Measurements from ENCODE around the gene CSTPP1.

Gene CSTPP1

DNA sequence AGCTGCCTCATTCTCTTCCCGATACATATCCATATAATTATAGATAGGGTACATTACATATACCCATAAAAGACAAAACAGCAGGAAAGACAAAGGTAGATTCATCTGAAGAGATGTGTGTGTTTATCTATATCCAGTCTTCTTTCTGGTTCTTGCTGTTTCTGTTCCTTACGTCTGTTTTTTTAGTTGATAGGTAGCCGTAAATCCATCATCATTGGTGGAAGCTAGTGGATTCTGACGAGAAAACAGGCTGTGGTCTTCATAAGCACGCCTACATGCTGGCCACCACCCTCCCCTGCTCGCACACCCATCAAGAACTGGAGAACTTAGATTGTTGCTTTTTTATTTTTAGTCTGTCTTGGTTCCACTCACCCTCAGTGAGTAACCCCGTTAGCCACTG lies 188.5 kb downstream of the CSTPP1 start:
- H3K4me3 ChIP-seq (ENCODE audit: insufficient read depth, low read length, poor library complexity, severe bottlenecking), result no peak overlapping the region
- no peaks in the 10 kb centered on the region for H3K9me2 ChIP-seq (replicated peaks; ENCODE audit: insufficient read depth, low read length)
- H3K27ac ChIP-seq (ENCODE audit: low read depth, low read length), result no peak overlapping the region
- no peak overlapping the region for H3K9ac ChIP-seq (ENCODE audit: low read length)
- H3K79me2 ChIP-seq (ENCODE audit: insufficient read depth, low read length), result no peaks in the 10 kb centered on the region
- H3K36me3 ChIP-seq (ENCODE audit: low read length), result no peaks in the 10 kb centered on the region
- TF ChIP-seq CTCF (IDR thresholded peaks at IDR 0.05; ENCODE audit: insufficient read depth, low read length, poor library complexity, severe bottlenecking) (no peak), EZH2phosphoT487 (conservative IDR thresholded peaks at IDR 0.05; ENCODE audit: low read length) (no peak)
- H3F3A ChIP-seq (ENCODE audit: insufficient read depth), result no peaks in the 10 kb centered on the region
- no peak overlapping the region for H3K4me2 ChIP-seq (ENCODE audit: low read depth, low read length, poor library complexity, severe bottlenecking)
- no peak overlapping the region for H2AFZ ChIP-seq (ENCODE audit: low read depth, low read length, severe bottlenecking)
- H4K20me1 ChIP-seq (ENCODE audit: low read depth, low read length), result no peaks in the 10 kb centered on the region
- no peaks in the 10 kb centered on the region for H3K9me3 ChIP-seq (ENCODE audit: insufficient read depth, low read length)
- no peaks in the 10 kb centered on the region for H3K27me3 ChIP-seq (ENCODE audit: low read length)

GRCh38 chr11:47127213-47127612 lies 190.7 kb downstream of the CSTPP1 start:
- H3K4me2 ChIP-seq (ENCODE audit: low read depth, low read length, poor library complexity, severe bottlenecking), result no peak overlapping the region
- H3K9me3 ChIP-seq (ENCODE audit: insufficient read depth, low read length), result no peaks in the 10 kb centered on the region
- no peak overlapping the region for H2AFZ ChIP-seq (ENCODE audit: low read depth, low read length, severe bottlenecking)
- H3K9me2 ChIP-seq (replicated peaks; ENCODE audit: insufficient read depth, low read length), result no peaks in the 10 kb centered on the region
- no peaks in the 10 kb centered on the region for H3K79me2 ChIP-seq (ENCODE audit: insufficient read depth, low read length)
- TF ChIP-seq CTCF (IDR thresholded peaks at IDR 0.05; ENCODE audit: insufficient read depth, low read length, poor library complexity, severe bottlenecking) (no peak), EZH2phosphoT487 (conservative IDR thresholded peaks at IDR 0.05; ENCODE audit: low read length) (no peak)
- no peaks in the 10 kb centered on the region for H3F3A ChIP-seq (ENCODE audit: insufficient read depth)
- no peaks in the 10 kb centered on the region for H3K36me3 ChIP-seq (ENCODE audit: low read length)
- H3K9ac ChIP-seq (ENCODE audit: low read length), result no peak overlapping the region
- H3K4me3 ChIP-seq (ENCODE audit: insufficient read depth, low read length, poor library complexity, severe bottlenecking), result no peak overlapping the region
- H3K27ac ChIP-seq (ENCODE audit: low read depth, low read length), result no peak overlapping the region
- H3K27me3 ChIP-seq (ENCODE audit: low read length), result no peaks in the 10 kb centered on the region
- H4K20me1 ChIP-seq (ENCODE audit: low read depth, low read length), result no peaks in the 10 kb centered on the region

DNA sequence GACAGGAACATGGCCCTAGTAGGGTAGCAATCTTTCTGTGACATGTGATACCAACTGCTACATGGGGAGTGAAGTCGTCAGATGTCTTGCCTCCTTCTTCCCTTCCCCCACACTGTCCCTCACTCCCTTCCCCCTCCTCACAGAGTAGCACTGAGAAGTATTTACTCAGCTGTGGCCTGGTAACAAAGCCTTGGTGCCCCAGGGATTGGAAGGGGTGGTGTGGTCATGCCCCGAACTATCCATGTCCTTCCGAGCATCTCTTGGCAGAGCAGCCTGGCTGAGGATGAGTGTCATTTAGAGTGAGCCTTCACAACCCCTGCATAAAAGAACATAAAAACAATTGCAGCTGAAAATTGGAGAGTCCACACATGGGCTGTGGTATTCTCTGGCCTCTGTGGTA lies 194.0 kb downstream of the CSTPP1 start:
- H3K9me3 ChIP-seq (ENCODE audit: insufficient read depth, low read length), result no peaks in the 10 kb centered on the region
- no peaks in the 10 kb centered on the region for H3K79me2 ChIP-seq (ENCODE audit: insufficient read depth, low read length)
- no peaks in the 10 kb centered on the region for H3K36me3 ChIP-seq (ENCODE audit: low read length)
- no peaks in the 10 kb centered on the region for H3K9me2 ChIP-seq (replicated peaks; ENCODE audit: insufficient read depth, low read length)
- H3K9ac ChIP-seq (ENCODE audit: low read length), result no peak overlapping the region
- H3F3A ChIP-seq (ENCODE audit: insufficient read depth), result no peaks in the 10 kb centered on the region
- no peak overlapping the region for H2AFZ ChIP-seq (ENCODE audit: low read depth, low read length, severe bottlenecking)
- no peak overlapping the region for H3K4me2 ChIP-seq (ENCODE audit: low read depth, low read length, poor library complexity, severe bottlenecking)
- no peak overlapping the region for H3K4me3 ChIP-seq (ENCODE audit: insufficient read depth, low read length, poor library complexity, severe bottlenecking)
- TF ChIP-seq EZH2phosphoT487 (conservative IDR thresholded peaks at IDR 0.05; ENCODE audit: low read length), result no peak
- TF ChIP-seq CTCF (IDR thresholded peaks at IDR 0.05; ENCODE audit: insufficient read depth, low read length, poor library complexity, severe bottlenecking), result no peak
- H4K20me1 ChIP-seq (ENCODE audit: low read depth, low read length), result no peaks in the 10 kb centered on the region
- H3K27ac ChIP-seq (ENCODE audit: low read depth, low read length), result no peak overlapping the region
- no peaks in the 10 kb centered on the region for H3K27me3 ChIP-seq (ENCODE audit: low read length)

DNA sequence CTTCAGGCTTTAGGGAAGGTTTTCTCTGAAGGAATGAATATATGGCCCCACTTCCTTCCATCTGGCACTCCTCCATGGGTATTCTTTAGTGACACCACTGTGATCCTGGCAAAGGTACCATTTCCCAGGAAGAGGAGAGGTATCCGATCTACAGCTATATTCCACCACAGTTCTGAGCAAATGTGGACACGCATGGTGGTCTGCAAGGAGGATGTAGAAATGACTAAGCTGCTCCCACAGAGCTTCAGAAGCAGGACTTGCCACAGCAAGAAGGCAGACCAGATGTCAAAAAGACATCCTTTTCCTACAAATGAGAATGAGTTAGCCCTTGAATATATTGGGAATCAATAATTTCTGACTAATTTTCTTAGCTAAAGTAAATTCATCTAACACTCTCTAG lies 194.6 kb downstream of the CSTPP1 start:
- no peak overlapping the region for H2AFZ ChIP-seq (ENCODE audit: low read depth, low read length, severe bottlenecking)
- H3K27me3 ChIP-seq (ENCODE audit: low read length), result no peaks in the 10 kb centered on the region
- no peaks in the 10 kb centered on the region for H3K36me3 ChIP-seq (ENCODE audit: low read length)
- H3K4me3 ChIP-seq (ENCODE audit: insufficient read depth, low read length, poor library complexity, severe bottlenecking), result no peak overlapping the region
- no peak overlapping the region for H3K9ac ChIP-seq (ENCODE audit: low read length)
- no peaks in the 10 kb centered on the region for H3F3A ChIP-seq (ENCODE audit: insufficient read depth)
- H3K79me2 ChIP-seq (ENCODE audit: insufficient read depth, low read length), result no peaks in the 10 kb centered on the region
- no peak overlapping the region for H3K27ac ChIP-seq (ENCODE audit: low read depth, low read length)
- H3K9me2 ChIP-seq (replicated peaks; ENCODE audit: insufficient read depth, low read length), result no peaks in the 10 kb centered on the region
- TF ChIP-seq CTCF (IDR thresholded peaks at IDR 0.05; ENCODE audit: insufficient read depth, low read length, poor library complexity, severe bottlenecking), result no peak
- TF ChIP-seq EZH2phosphoT487 (conservative IDR thresholded peaks at IDR 0.05; ENCODE audit: low read length), result no peak
- no peaks in the 10 kb centered on the region for H3K9me3 ChIP-seq (ENCODE audit: insufficient read depth, low read length)
- no peak overlapping the region for H3K4me2 ChIP-seq (ENCODE audit: low read depth, low read length, poor library complexity, severe bottlenecking)
- no peaks in the 10 kb centered on the region for H4K20me1 ChIP-seq (ENCODE audit: low read depth, low read length)
